PC-9 (cell line): ENCODE data around the gene FFAR2. TPM values are rescaled to one million over a fixed set of nuclear protein-coding genes. Genes with fewer than 3 reads are reported as not detected.
A peak's percentile ranks its signal among the peaks of the same experiment; 100 is the strongest.

Experiments used
- BruUV-seq: library from RNA; stranded (reverse); fragments of 400-500 nt; replicated peaks from 2 replicates; lab custom pipeline; 2021; lab: Mats Ljungman, UMichigan
- CTCF ChIA-PET: fragments of 300-600 bp; sonication (Branson Sonifier 250); formaldehyde crosslinking; loops from one replicate; lab custom pipeline; 2022; ENCODE audit warnings: antibody characterized with exemption; lab: Charles Lee
- POLR2A ChIA-PET: fragments of 300-600 bp; sonication (Branson Sonifier 250); formaldehyde crosslinking; loops from one replicate; lab custom pipeline; 2022; ENCODE audit warnings: antibody characterized with exemption; ENCODE audit not compliant: unreplicated experiment; lab: Charles Lee
- DNase-seq, 2 experiments: peaks; one replicate each; pipeline versions ENCODE4 v3.0.0 to v3.0.0-alpha.2; 2015 to 2022; ENCODE audit warnings: mixed read lengths in 1 of 2
- H2AFZ ChIP-seq: fragments of 200-600 bp; sonication (generic); 2 replicates; pipeline ENCODE4 v1.8.1; 2017; ENCODE audit warnings: antibody characterized with exemption
- H3F3A ChIP-seq: fragments of 200-600 bp; sonication (generic); 2 replicates; pipeline ENCODE4 v1.8.1; 2017; ENCODE audit warnings: antibody characterized with exemption, mild to moderate bottlenecking, low read depth; ENCODE audit not compliant: insufficient read depth
- H3K27ac ChIP-seq: fragments of 200-600 bp; sonication (generic); 2 replicates; pipeline ENCODE4 v1.6.1; 2016; ENCODE audit warnings: mixed run types
- H3K27me3 ChIP-seq: fragments of 200-600 bp; sonication (generic); 2 replicates; pipeline ENCODE4 v1.6.1; 2016; ENCODE audit warnings: low read depth, mixed run types; ENCODE audit not compliant: insufficient read depth
- H3K36me3 ChIP-seq: fragments of 200-600 bp; sonication (generic); 2 replicates; pipeline ENCODE4 v1.6.1; 2016; ENCODE audit warnings: low read depth, mixed run types
- H3K4me1 ChIP-seq: fragments of 200-600 bp; sonication (generic); replicated peaks from 2 replicates; pipeline ENCODE4 v1.6.1; 2016; ENCODE audit warnings: mixed run types; ENCODE audit not compliant: insufficient read depth
- H3K4me2 ChIP-seq: fragments of 200-600 bp; sonication (generic); 2 replicates; pipeline ENCODE4 v1.6.1; 2017; ENCODE audit warnings: mixed run types
- H3K4me3 ChIP-seq: fragments of 200-600 bp; sonication (generic); 2 replicates; pipeline ENCODE4 v1.6.1; 2016; ENCODE audit warnings: mixed run types
- H3K79me2 ChIP-seq: fragments of 200-600 bp; sonication (generic); 2 replicates; pipeline ENCODE4 v1.6.1; 2017; ENCODE audit warnings: low read depth, mixed run types
- H3K9me2 ChIP-seq: fragments of 200-600 bp; sonication (generic); 2 replicates; pipeline ENCODE4 v1.8.1; 2017; ENCODE audit warnings: mild to moderate bottlenecking; ENCODE audit not compliant: insufficient read depth
- H3K9me3 ChIP-seq: fragments of 200-600 bp; sonication (generic); 2 replicates; pipeline ENCODE4 v1.8.1; 2016; ENCODE audit warnings: low read depth; ENCODE audit not compliant: insufficient read depth
- H4K20me1 ChIP-seq: fragments of 200-600 bp; sonication (generic); 2 replicates; pipeline ENCODE4 v1.8.1; 2017; ENCODE audit not compliant: insufficient read depth
- CTCF ChIP-seq: fragments of 200-600 bp; sonication (generic); conservative IDR thresholded peaks from 2 replicates; pipeline ENCODE4 v1.6.1; 2017; ENCODE audit warnings: mixed run types, antibody characterized with exemption, mild to moderate bottlenecking, moderate library complexity
- EZH2 ChIP-seq: fragments of 200-600 bp; sonication (generic); IDR thresholded peaks from 2 replicates; pipeline ENCODE4 v1.8.0; 2017; ENCODE audit warnings: antibody characterized with exemption, low read depth
- intact Hi-C: fragments of 100-400 bp; cut with micrococcal nuclease; formaldehyde crosslinking; loops from one replicate; pipeline ENCODE4 v1.10.0; 2022; ENCODE audit not compliant: unreplicated experiment
- total RNA-seq: library from RNA; stranded (reverse); gene quantifications from 2 replicates; pipeline ENCODE4 v1.2.3, GENCODE V29; 2021

FFAR2 gene
- total RNA-seq, 1 experiment from 2014 or later, result not detected

DNA sequence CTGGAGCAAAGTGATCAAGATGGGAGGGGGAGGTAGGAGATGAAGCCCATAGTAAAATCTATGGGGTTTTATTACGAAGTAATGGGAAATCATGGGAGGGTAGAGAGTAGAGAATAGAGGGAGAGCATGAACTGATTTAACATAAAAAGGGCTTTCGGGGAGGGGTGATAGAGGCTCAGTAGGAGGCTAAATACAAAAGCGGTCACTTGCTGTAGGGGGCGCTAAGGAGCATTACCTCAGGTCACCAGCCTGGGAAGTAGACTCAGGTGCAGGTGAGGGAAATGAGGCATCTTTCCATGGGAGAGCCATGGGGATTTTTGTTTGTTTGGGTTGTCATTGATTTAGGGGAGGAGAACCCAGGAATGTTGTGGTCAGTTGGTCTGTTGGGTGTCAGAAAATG lies 28.1 kb downstream of the FFAR2 start:
- H3K9me3 ChIP-seq, result no peaks in the 10 kb centered on the region
- ChIA-PET POLR2A (no interaction called here), CTCF (no interaction called here)
- intact Hi-C loops, result no loop called here
- H3K4me3 ChIP-seq, result no peak overlapping the region
- no peaks in the 10 kb centered on the region for H3K4me1 ChIP-seq
- H3F3A ChIP-seq, result no peaks in the 10 kb centered on the region
- BruUV-seq, result no TSS peak
- no peak overlapping the region for H3K4me2 ChIP-seq
- TF ChIP-seq CTCF, result peak; percentile 40; the same call in 1 of the 2 replicates
- no peak for TF ChIP-seq EZH2
- no peaks in the 10 kb centered on the region for H3K9me2 ChIP-seq
- no peaks in the 10 kb centered on the region for H3K27me3 ChIP-seq
- no peak overlapping the region for H3K27ac ChIP-seq
- no peak for DNase-seq
- no peaks in the 10 kb centered on the region for H3K79me2 ChIP-seq
- no peaks in the 10 kb centered on the region for H3K36me3 ChIP-seq
- no peak overlapping the region for H2AFZ ChIP-seq
- H4K20me1 ChIP-seq, result no peaks in the 10 kb centered on the region

DNA sequence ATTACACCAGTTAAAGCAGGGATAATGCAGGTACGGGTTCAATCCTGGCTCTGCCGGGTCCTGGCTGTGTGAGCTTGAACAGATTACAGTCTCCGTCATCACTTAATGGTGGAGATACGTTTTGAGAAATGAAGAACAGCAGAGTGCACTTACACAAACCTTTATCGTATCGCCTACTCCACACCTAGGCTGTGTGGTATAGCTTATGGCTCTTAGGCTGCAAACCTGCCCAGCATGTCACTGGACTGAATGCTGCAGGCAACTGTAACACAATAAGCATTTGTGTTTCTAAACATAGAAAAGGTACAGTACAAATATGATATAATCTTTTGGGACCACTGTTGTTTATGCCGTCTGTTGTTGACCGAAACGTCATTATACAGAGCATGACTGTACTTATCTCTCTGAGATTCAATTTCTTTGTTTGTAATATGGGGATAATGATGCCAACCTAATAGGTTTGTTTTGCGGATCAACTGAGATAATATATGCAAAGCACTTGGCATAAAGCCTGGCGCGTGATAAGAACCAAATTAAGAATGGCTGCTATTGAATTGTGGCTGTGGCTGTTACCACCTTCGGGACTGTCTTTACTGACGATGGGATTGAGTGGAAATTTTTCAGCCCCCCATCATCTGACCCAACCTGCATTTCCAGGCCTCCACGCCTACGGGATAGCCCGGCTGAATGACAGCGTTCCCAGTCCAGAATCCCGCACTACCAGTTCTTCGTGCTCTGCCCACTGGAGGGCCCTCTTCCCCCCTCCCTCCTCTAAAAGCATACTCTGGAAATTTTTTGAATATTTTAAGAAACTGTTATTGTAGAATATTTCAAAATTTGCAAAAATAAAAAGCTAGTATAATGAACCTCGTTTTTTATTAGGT lies 31.0 kb downstream of the FFAR2 start:
- Histone ChIP-seq H3K9me2 (no peaks in the 10 kb centered on the region), H2AFZ (no peak overlapping the region), H3K36me3 (no peaks in the 10 kb centered on the region), H3K79me2 (no peaks in the 10 kb centered on the region), H3K9me3 (no peaks in the 10 kb centered on the region), H3K27ac (no peak overlapping the region), H3K4me1 (no peaks in the 10 kb centered on the region), H3K27me3 (no peaks in the 10 kb centered on the region), H3K4me3 (no peak overlapping the region), H3K4me2 (no peak overlapping the region), H3F3A (no peaks in the 10 kb centered on the region), H4K20me1 (no peaks in the 10 kb centered on the region)
- POLR2A ChIA-PET, result no interaction called here
- TF ChIP-seq EZH2 (no peak), CTCF (no peak)
- DNase-seq, result peak in 1 of 2 experiments; percentile 35
- intact Hi-C loops, result no loop called here
- CTCF ChIA-PET, result no interaction called here
- BruUV-seq, result no TSS peak

GRCh38 chr19:35483089-35483488 lies 35.0 kb downstream of the FFAR2 start:
- no peak overlapping the region for H3K4me3 ChIP-seq
- no peak for DNase-seq
- no peak for TF ChIP-seq CTCF
- no peak for TF ChIP-seq EZH2
- H3K4me1 ChIP-seq, result no peaks in the 10 kb centered on the region
- H4K20me1 ChIP-seq, result no peaks in the 10 kb centered on the region
- no TSS peak for BruUV-seq
- POLR2A ChIA-PET, result no interaction called here
- CTCF ChIA-PET, result no interaction called here
- no peak overlapping the region for H3K4me2 ChIP-seq
- no peaks in the 10 kb centered on the region for H3K36me3 ChIP-seq
- no peaks in the 10 kb centered on the region for H3K79me2 ChIP-seq
- no peak overlapping the region for H2AFZ ChIP-seq
- no peaks in the 10 kb centered on the region for H3F3A ChIP-seq
- H3K27ac ChIP-seq, result no peak overlapping the region
- peaks cover 23% of the 10 kb centered on the region for H3K27me3 ChIP-seq
- intact Hi-C loops, result no loop called here
- H3K9me3 ChIP-seq, result no peaks in the 10 kb centered on the region
- no peaks in the 10 kb centered on the region for H3K9me2 ChIP-seq
